GM21825 (cell line): ENCODE data around the gene CAMK2D.

Experiments used
- ATAC-seq: cut with Tn5 transposase; IDR thresholded peaks from one replicate; pipeline ENCODE4 v1.9.1; 2021; ENCODE audit warnings: mild to moderate bottlenecking, moderate library complexity; ENCODE audit not compliant: unreplicated experiment

Gene CAMK2D

DNA sequence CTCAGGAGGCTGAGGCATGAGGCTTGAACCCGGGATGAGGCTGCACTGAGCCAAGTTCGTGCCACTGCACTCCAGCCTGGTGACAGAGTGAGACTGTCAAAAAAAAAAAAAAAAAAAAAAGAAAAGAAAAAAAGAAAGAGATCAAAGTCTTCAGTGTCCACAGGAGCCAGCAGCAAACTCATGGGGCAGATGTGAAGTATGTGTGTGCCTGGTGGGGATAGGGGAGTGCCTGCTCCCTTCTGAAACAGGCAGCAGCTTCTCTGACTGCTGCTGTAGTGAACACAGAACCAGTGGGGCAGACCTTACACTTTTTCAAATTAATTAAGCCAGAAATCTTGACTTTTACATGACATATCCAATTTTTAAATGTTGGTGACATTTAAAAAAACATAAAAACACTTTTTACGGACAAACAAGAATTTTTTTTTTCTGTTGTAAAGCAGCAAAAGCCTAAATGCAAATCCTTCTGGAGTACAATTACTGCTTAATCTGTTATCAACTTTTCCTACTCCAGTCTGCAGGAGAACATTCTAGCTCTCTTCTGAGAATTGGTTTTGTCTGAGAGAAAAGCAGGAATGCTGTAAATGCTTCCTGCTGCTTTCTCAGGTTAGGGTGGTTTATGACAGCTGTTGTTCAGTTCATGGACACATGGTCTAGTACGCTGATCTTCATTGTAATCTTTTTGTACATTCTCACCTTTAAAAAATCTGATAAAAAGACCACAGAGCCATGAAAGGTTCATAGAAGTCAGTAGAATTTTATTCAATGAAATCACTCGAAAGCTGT is 311.1 kb downstream of the CAMK2D start:
- ATAC-seq, result no peak

DNA sequence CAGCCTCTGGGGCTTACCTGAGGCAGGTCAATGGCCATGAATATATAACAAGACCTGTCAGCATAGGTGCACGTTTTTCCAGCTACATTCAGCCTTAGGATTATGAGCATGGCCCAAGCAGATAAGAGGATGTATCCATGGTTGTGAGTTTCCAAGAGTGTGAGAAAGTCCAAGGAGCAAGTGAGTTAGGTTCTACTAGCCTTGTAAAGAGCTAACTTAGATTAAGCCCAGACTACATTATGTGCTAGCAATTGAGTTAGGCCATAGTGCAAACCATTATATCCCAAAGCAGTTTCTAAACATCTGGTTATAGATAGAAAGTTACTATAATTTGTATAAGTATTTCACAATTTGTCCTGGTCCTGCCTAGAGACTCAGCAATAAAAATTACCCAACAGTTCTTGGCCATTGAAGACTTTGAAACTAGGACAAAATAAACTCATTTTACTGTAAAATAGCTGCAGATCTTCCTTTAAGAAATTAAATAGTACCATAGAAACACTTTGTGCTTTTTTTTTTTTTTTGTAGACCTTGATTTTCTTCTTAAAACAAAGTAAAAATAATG is 312.0 kb downstream of the CAMK2D start:
- no peak for ATAC-seq

DNA sequence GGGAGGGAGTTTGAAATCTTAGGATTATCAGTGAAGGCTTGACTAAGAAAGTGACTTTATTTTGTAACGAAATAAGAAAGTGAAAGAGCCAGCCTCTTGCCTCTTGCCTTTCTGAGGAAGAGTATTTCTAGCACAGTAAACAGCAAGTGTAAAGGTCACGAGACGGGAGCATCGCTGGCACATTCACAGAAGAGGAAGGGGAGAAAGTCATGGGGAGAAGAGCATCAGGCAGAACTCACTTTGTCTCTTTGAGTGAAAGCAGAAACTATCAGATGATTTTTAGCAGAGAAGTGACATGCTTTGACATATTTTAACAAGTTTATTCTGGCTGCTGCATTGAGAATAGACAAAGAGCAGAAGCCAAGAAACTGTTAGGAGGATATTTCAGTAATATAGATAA is 313.8 kb downstream of the CAMK2D start:
- no peak for ATAC-seq

DNA sequence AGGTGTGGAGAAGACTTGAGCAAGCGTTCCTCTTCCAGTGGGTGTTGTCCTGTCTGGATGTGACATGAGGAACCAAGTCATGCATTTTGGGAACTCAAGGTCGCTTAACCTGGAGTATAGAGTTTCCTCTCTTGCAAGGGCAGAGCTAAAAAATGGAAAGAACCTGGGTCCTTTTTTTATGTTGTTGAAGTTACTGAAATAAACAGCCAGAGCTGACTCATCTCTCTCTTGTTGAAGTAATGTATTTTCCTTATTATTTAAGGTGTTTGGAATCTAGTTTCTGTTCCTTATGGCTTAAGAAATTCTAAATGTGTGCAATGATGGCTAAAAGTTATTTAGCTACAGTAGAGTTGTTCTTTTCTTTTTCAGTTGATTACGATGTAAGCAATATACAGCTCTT is 314.5 kb downstream of the CAMK2D start:
- ATAC-seq, result no peak

DNA sequence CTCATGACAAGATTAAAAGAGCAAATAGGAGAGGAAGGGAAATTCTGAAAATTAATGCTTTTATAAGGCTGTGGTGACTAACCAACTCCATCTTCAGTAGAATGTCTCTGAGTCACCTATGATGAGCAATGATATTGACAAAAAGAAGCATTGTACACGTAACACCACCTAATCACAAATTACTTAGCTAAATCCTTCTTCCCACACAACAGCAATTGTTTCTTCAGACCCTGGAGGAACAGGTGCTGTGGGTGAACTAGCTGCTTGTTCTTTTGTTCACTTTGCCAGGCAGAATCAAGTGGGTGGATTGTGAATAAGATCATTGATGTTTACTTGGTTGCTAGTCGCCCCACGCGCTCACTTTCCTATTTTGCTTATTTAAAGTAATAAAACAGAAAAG is 315.5 kb downstream of the CAMK2D start:
- no peak for ATAC-seq

DNA sequence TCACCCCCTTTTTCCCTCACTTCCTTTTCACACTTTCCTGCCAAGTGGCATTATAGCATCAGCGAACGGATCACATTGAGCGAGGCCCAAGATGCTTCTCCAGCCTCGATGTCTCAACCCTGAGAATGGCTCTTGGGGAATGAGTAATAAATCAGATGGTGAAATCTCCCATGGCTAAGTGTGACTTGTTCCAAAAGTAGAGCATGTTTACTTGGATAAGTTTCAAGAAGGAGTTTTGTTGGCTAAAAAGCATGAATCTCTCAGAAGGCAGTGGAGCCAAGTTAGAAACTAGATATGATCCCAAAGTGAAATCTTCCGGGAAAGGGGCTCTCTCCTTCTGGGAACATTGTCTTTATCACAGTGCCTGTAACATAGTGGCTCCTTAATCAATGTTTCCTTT is 316.3 kb downstream of the CAMK2D start:
- ATAC-seq, result no peak

DNA sequence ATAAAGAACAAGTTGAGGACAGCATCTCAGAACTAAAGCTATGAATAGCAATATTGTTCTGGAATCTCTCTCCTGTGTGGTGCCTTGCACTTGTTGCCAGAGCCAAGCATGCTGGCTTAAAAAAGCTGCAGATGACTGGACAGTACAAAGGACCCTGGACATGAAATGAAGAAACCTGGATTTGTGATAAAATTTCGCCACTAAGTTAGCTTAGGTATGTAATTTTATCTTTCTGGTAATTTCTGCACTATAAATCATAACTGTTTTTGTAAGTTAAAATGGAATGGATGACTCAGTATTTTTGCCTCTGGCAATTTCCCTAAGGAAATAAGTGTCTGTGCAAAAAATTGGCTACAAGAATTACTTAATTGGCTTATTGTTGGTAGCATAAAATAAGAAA is 317.2 kb downstream of the CAMK2D start:
- ATAC-seq, result no peak

DNA sequence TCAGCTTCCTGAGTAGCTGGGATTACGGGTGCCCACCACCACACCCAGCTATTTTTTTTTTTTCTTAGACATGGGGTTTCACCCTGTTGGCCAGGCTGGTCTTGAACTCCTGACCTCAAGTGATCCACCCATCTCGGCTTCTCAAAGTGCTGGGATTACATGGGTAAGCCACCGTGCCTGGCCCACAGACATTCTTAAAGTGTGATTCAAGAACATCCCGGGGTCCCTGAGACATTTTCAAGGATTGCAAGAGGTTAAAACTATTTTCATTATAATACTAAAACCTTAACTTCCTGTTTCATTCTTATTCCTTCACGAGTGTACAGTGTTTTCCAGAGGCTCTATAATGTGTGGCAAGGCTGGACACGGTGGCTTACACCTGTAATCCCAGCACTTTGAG is 318.7 kb downstream of the CAMK2D start:
- no peak for ATAC-seq

DNA sequence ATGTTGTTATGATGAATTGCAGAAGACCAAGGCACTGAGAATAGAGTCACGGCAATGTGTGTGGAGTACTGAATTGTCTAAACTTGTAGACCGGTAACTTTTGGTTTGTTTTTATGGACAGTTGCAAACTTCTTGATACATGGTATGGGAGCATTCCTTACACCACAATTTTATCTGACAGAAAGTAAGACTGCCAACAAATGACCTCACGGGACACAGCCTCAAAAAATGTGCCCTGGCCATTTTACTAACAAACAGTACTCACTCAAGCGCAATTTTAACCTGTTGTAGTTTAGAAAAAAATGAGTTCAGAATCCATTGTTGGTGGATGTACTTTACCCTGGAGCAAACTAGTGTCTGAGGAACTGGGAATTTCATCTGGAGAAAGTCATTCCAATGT is 321.2 kb downstream of the CAMK2D start:
- no peak for ATAC-seq

DNA sequence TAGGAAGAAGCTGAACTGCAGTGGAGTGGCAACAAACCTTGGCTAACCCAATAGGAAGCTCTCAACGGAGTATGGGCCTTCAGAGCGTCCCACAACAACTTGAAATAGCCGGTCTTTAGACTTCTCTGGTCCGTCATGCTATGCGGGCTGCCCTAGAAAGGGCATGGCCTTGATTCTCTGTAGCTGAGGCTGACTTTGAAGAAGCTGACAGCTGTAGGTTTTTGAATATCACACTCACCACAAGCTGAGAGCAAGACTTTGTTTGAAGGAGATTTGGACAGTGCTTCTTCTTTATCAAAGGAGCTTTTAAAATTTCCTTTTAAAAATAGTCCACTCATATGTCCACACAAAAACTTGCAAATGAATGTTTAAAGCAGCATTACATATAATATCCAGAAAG is 322.9 kb downstream of the CAMK2D start:
- no peak for ATAC-seq

DNA sequence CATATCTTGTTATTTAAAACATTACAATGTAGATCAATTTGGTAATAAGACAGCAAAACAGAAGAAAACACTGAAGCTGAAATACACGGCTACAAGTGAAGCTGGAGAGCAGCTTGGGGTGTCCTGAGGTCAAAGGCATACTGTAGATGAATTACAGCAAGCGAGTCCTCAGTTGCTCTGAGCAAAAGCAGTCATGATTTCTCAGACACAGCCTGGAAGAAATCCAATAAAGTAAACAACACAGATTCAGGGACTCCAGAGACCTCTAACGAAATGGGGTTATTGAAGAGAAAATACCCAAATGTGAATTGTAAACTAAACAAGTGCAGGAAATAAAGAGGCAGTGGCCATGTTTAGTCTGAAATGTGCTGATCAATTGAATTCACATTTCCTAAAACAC is 324.4 kb downstream of the CAMK2D start:
- no peak for ATAC-seq

DNA sequence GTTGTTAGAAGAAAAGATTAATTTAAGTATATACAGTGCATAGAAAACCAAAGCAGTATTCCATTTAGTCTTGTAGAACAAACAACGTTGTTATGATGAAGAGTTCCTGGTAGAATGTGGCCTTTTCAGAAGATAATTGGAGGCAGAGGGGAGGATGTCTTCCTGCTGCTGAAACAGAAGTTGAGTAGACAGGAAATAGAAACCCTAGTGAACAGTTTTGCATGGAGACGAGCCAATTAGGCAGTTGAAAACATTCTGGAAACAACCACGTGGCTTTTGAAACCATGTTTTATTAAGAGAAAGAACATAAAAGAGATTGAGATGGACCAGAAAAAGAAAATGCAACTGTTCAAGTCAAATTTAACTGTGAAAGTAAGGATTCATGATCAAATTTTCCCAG is 325.2 kb downstream of the CAMK2D start:
- no peak for ATAC-seq

DNA sequence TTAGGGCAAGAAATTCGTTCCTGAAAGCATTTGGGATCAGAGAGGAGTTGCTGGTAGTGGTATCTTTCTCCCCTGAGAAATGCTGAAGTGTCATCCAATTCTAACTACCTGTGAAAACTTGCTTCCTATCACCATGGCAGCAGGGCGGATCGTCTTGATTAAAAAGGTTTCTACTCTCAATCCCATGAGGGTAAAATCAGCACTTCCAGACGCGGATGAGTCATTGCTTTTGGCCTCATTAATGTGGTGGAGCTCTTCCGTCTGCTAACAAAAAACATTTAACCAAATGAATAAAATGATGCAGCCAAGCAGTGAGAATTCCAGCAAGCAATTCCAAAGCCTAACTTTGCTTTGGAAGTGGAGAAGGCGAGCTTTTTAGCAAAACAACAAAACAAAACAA is 325.6 kb downstream of the CAMK2D start:
- ATAC-seq, result no peak

DNA sequence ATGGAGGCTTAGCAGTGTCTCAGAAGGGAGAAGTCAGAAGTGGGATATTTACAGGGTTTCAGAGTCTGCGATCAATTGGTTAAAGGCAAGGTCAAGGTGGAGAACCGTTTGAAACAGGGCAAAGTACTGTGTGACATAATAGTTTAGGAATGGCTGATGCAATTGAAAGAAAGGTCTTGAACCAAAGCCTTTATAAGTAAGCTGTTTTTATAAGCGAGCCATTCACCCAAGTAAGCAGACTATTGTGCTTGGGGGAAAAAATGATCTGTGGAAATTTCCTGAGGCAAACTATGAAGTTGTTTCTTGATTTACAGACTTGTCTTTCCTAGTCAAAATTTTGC is 327.3 kb downstream of the CAMK2D start:
- ATAC-seq, result no peak

DNA sequence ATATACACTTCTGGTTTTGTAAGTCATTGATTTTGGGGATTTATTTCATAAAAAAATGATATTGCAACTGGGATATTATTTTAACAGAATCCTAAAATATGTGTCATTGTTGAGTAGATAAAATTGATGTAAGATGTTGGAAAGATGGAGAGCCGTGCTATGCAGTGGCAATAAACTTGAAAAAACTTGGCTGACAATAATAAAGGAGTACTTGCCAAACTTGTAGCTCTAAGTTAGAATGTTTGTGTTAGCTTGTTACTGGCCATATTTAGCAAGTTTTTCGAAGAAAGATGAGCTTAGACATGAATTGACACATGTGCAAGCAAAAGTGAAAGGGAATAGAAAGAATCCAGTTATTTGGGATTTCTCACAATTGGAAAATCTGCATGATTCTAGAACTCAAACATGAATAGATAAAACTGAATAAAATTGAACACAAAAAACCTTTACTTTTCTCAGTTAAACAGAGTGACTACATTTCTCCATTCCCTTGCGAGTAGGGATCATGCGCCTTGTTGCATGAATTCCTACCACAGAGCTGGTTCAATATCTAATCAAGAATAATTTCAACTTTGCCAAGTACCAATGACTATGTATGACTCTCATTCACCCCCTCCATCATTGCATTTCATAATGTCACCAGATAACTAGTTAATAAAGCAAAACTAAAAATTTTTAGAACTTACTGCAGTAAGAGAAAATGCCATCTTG is 327.8 kb downstream of the CAMK2D start:
- no peak for ATAC-seq

DNA sequence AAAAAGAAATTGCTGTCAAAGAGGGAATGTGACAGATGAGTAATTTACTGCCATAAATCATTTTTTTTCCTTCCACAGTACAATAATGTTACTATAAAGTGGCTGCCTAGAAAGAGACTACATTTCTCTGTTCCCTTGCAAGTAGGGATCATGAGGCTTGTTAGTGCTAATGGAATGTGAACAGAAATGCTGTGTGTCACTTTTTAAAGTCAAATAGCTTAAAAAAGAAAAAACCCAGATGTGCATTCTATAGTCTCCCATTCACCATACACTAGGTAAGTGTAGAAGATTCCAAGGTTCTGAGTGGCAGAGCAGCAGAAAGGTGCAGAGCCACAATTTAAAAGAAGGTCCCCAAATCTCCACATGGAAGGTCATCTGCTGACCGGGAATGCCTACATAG is 328.4 kb downstream of the CAMK2D start:
- ATAC-seq, result no peak

DNA sequence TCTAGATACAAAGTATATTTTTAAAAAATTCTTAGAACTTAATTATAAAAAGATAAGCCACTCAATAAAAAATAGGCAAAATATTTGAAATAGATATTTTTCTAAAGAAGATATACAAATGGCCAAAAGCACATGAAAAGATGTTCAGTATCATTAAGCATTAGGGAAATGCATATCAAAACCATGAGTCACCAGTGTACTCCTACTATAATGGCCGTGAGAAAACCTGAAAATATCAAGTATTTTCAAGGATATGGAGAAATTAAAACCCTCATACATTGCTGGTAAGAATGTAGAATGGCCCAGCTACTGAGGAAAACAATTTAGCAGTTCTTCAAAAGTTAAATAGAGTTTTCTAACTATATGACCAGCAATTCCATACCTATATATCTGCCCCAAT is 337.9 kb downstream of the CAMK2D start:
- ATAC-seq, result no peak

DNA sequence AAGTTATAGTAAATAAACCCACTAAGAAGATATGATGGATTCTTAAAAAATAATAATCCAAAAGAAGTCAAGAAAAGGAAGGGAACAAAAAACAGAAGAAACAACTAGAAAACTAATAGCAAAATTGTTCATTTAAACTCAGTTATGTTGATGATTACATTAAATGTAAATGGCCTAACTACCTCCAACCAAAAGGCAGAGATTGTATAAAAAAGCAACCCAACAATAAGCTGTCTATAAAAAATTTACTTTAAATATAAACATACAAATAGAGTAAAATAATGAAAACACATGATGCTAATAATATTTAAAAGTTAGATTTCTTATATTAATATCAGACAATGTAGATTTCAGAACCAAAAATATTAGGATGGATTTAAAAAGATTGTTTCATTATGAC is 340.6 kb downstream of the CAMK2D start:
- ATAC-seq, result no peak

DNA sequence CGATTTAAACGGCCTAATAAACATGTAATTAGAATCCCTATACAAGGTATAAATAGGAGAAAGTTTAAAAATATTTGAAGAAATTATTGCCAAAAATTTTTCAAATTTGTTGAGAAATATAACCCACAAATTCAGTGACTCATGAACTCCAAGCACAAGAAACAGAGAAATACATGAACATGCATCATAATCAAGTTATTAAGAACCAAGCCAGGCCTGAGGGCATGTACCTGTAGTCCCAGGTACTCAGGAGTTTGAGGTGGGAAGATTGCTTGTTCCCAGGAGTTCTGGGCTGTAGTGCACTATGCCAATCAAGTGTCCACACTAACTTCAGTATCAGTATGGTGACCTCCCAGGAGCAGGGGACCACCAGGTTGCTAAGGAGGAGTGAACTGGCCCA is 341.9 kb downstream of the CAMK2D start:
- ATAC-seq, result no peak

DNA sequence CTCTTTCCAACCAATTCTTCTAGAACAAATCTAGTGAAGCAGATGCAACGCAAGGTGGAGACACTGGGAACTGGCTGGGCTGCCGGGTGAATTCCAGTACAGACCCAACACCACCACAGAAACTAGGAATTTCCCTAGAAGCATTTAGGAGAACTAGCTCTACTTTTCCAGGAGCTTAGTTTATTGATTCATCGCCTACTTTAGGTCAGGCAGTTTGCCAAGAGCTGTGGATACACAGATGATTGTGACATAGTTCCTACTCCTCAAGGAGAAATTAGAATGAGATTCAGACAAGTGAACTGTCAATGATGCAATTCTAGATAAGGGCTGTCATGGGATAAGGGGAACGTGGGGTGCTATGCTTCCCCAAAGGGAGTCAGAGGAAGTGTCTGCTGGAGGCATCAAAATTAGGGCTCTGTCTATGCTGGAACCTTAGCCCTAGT is 350.0 kb downstream of the CAMK2D start:
- ATAC-seq, result no peak

DNA sequence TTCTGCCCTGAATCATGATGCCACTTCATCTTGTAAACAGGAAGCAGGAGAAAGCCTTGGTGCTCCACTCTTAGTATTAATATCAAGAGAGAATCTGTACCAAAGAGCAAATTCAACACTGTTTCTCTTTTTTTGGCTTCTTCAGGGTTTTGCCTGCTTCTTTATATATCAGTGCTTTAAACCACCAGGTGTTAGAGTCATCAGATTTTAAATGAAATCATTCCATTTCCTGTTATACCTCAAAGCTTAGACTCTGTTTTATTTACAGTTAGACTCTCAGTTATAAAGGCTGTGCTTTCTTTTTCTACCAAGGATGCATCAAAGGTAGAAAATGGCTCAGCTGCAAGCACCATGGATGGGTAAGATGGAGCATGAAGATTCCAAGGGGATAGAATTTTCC is 350.9 kb downstream of the CAMK2D start:
- ATAC-seq, result no peak

DNA sequence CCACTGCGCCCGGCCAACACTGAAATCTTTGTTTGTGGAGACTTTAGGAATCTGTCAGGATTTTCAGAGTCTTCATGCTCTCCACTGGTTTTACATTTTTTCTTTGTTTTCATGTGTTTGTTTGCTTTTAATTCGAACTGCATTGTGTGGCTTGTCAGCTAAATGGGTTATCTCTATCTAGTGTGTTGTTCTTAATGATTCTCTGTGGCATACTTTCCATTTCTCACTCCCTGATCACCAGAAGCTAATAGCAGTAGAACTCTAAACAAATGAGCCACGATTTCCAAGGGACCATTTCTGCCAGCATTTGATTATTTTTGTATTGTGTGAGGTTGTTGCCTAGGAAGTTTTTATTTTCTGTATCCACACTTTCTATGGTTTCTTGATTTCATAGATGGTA is 352.4 kb downstream of the CAMK2D start:
- ATAC-seq, result no peak
